HG03558 (cell line): ENCODE measurements around the gene NFASC.

Experiments used
- ATAC-seq: cut with Tn5 transposase; IDR thresholded peaks from one replicate; pipeline ENCODE4 v1.9.1; 2021; ENCODE audit warnings: moderate number of reproducible peaks; ENCODE audit not compliant: unreplicated experiment; ENCODE audit errors: extremely low read depth

Gene NFASC

GRCh38 chr1:204924013-204924759 lies 53.5 kb downstream of the NFASC start:
- no peak for ATAC-seq

- ATAC-seq: no peak
These were observed 55.0 kb downstream of the NFASC start for GRCh38 chr1:204925701-204926100.

DNA sequence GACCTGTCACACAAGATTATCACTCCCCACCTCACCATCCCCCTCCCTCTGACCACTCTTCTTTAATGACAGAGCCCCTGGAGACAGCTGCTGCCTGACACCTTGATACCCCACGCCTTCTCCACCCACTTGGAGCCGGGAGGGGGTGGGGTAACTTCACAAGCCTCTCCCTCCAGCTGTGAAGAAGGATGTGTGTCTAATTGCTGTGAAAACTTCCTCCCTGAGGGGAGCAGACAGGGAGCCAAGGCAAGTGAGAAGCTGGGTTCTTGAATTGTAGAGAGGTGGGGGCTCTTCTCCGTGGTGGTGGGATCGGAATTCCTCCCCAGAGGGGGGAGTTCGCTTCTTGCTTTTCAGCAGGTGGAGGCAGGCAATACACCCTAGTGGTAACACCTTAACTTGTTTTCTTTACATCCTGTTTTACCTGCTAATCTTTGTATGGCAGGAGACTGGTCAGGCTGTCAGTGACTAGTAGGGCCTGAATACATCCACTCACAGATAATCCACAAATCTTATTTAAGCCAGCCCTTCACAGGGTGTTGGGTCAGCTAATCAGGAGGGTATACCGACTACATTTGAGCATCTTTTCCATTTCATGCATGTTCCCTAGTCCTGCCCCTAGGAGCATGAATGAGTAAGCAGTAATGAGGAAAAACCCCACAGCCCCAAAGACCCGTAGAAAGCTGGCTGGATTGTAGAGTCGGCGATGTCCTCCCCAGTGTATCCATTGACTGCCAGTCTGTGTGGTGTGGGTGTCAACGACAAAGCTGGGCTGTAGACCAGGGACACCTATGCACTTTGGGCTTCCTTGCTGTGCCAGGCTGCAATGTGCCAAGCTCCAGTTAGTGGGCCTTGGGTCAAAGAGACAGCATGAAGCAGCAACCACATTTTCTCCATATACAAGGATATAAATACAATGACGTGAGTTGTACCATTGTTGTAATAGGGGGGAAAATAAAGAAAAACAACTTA lies 57.3 kb downstream of the NFASC start:
- no peak for ATAC-seq

DNA sequence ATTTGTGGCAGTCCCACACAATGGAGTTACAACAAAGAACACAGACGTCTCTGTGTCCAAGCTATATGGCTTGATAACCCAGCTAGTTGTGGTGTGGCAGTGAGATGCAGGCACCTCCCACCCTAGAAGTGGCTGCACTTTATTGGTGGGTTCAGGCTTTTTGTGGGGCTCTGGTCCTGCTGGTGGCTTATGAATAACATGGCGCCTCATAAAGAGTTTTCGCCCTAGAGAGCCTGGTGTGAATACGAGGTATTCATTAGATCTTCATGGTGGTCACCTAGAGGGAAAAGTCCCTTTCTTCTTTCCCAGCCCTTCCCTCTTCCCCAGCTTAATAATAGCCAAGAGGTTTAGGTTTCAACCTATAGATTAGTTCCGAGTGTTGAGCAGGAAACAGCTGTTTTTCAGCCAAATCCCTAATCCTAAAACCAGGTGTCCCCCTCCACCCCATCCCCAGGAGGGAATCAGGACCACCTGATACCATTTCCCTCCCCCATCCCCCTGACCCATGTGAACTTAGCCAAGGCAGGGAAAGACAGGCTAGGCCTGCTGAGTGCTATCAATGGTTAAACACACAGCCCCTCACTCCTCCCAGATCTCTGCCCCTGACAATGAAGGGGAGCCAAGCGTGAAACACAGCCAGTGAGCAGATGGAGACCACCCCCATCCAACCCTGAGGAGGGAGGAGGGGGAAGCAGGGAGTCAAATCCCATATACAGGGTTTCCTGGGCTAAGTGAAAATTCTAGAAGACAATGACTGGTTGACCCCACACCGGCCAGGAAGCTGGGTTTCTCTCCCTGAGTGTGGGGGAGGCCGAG lies 58.2 kb downstream of the NFASC start:
- no peak for ATAC-seq

DNA sequence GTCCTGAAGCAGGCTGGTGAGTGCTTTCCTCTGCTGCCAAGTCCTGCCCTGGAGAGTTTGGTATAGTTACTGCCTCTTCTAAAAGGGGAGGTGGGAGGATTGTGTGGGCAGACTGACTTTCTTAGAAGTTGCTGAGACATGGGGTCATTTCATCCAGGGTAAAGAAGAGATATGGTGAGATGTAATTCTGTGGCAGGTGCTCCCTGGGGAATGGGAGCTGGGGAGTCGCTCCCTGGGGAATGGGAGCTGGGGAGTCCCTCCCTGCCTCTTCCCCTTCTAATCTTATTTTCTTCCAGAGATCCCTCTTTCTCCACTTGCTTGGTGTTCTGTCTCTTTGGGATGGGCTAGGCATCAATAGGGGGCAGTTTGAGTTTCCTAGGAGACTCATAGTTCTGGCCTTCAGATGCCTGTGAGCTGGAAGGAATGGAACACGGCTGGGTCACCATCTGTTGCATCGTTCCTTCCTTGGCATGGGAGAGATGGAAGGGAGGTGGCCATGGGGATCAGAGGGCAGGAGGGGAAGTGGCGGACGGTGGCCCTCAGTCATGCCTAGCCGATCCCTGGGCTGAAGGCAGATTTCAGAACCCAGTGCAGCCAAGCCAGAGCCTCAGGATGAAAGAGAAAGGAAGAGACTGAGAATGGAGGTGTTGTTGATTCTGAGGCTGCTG lies 59.0 kb downstream of the NFASC start:
- no peak for ATAC-seq

DNA sequence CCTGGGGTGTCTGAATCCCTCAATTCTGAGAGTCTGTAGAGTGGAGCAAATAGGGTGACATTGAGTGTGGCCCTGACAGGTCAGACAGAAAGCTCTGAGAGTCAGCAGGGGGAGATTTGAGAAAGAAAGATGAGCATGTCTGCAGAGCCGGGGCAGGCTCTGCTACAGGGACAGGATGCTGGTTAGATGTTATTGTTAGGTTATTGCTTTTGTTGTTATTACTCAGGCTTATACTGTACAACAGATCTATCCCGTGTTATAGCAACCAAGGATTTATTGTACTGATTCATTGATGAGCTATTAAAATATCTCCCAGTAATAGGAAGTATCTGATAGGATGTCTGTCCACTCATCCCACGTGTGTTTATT lies 59.5 kb downstream of the NFASC start:
- no peak for ATAC-seq

- no peak for ATAC-seq
These were observed 60.7 kb downstream of the NFASC start for GRCh38 chr1:204931313-204931712.

DNA sequence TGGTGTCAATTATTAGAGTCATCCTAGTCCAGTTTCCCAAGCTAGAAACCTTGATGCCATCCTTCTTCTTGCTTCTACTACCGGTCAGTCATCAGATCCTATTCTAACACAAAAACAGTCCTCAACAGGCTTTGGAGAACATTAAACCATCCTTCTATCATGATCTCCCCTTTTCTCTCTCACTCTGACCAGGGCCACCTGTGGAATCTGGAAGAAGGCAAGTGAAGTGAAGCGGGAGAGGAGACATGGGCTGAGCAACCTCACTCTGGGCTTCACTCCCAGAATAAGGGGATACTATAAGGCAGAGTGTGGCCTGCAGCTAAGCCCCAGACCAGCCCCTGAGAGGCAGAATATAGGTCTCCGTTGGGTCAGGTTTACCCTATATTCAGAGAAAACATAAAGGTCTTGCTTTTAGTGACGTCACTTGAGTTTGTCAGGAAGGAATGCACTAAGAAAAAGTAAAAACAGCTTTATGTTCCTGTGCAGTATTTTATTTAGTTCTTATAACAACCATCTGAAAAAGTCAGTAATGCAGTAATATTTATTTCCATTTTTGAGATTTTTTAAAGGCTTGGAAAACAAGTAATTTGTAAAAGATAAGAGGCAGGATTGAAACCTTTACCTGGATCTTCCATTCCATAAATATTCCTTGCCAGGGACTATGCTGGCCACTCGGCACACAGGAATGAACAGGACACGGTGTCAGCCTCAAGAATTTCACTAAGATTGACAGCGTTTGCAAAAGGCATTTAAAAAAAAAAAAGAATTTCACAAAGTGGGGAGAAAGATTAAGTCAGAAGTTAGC lies 61.3 kb downstream of the NFASC start:
- no peak for ATAC-seq

- ATAC-seq: no peak
These were observed 61.9 kb downstream of the NFASC start for GRCh38 chr1:204932573-204932909.

DNA sequence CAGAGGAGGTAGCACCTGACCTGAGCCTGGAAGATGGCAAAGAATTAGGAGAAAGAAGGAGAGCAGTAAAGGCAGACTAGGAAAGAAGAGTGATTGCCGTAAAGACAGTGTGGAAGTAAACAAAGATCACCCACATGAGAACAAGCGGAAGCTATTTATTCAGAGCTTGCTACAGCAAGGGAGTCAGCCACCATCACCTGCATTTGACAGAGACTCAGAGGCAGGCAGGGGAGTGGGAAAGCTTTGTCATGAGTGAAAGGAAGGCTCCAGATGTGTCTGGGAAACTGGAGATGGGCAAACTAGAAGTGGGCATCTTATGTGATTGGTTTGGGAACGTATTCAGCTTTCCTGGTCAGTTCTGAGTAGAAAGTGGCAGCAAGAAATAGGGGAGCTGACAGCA lies 64.5 kb downstream of the NFASC start:
- ATAC-seq: no peak

- no peak for ATAC-seq
These were observed 66.1 kb downstream of the NFASC start for GRCh38 chr1:204936765-204937164.

DNA sequence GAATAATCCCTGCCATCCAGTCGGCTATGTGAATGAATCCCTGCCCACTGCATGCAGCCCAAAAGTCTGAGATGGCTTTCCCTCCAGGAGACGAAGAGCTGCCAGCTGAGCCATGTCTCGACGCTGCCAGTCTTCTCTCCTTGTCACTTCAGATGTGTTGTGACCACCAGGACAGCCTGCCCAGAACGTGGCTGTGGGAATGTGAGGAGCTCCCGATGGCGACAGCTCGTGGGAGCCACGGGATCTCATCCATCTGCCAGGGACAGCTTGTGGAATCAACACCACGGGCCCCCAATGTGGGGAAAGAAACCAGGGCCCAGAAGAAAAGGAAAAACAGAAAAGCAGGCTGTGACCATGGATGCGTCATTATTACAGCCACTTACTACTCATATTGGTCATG lies 67.2 kb downstream of the NFASC start:
- no peak for ATAC-seq

GRCh38 chr1:204940591-204940990 lies 69.9 kb downstream of the NFASC start:
- no peak for ATAC-seq

DNA sequence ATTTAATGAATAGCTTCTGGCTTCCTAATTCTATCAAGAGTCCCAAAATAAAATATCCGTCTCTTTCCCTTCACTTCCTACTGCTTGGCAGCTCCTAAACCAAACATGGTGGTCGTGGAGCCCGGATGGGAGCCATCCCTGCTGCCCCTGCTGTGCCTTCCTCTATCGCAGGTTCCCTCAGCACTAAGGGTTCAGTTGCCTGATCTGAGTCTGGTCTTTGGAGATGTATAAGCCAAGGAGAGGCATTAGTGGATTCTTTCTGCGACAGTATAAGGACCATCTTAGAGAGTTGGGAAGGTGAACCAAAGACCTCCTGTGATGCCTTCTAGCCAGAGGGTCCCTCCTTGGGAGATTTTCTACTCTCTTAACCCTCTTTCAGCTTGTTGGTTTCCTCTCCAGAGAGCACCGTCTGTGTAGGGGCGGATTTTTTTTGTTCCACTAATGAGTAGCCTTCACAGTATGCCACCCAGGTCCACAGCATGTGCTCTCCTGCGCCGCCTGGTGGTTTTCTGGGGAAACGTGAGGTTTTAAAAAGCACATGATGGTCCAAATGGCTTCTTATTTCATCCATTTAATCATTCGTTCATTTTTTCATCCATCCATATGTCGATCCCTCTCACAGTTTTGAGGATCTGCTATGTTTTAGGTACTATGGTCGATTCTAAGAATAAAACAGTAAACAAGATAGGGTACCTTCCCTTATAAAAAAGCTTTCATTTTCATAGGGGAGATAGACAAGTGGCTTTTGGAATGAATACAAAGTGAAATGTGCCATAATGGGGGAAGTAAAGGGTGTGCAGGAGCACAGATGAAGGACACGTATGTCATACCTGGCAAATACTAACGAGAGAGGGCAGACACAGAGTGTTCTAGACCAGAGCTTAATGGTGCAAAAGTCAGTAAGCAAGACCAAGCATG lies 71.0 kb downstream of the NFASC start:
- ATAC-seq: no peak

DNA sequence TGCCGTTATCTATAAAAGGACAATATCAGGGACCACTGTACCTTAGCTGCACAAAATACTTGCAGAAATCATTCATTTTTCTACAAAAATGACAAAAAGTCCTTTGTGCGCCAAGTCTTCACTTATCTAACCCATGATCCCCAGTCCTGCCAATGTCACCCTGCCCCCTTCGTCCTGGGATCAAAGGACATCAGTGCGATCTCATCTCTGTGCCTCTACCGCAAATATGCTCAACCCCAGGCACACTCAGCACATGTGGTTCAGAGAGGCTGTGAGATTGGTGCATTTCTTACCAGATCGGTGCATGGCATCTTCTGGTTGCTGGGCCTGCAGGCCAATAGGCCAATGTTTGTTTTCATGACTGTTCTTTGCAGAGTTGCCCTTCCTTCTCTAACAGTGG lies 72.8 kb downstream of the NFASC start:
- ATAC-seq: no peak

DNA sequence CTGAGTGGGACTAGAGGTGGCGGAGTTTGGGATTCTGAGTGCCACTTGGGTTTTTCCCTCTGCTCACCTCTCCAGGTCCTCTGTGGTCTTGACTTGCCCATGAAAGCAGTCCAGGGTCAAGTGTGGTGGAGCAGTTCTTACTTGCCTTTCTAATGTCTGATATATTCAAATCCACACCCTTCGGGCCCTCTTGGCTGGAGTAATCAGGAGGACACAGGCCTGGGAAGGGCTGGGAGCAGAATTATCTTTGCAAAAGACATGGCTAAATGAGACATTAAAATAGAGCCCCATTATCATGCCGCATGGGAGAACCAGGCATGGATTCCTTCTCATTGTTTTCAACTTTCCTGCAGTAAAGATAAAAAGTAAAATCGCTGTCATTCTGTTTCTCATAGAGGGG lies 74.0 kb downstream of the NFASC start:
- no peak for ATAC-seq

GRCh38 chr1:204945565-204945977 lies 74.9 kb downstream of the NFASC start:
- no peak for ATAC-seq

DNA sequence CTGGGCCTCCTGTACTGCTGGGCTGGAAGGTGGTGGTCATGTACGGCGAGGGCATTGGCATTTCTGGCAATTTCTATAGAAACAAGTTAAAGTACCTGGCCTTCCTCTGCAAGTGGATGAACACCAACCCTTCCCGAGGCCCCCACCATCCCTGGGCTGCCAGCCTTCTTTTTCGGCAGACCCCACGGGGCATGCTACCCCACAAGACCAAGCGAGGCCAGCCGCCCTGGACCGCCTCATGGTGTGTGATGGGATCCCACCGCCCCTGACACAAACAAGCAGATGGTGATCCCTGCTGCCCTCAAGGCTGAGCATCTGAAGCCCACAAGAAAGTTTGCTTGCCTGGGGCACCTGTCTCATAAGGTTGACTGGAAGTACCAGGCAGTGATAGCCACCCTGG lies 76.0 kb downstream of the NFASC start:
- no peak for ATAC-seq
